Keratinocyte (primary cell): ENCODE results near the gene ZNF689. TPM values are rescaled to one million over a fixed set of nuclear protein-coding genes. Genes with fewer than 3 reads are reported as not detected.

Experiments used
- DNase-seq: peaks from one replicate; pipeline ENCODE4 v3.0.0-alpha.2; 2011; ENCODE audit warnings: low read depth, missing footprints, low spot score
- FAIRE-seq: peaks from 2 replicates; lab custom pipeline; 2011; peaks lifted over from hg19 to GRCh38; lab: Jason Lieb, UNC
- H2AFZ ChIP-seq: 2 replicates; pipeline ENCODE4 v1.6.0; 2012; ENCODE audit warnings: low read length, control low read depth, inconsistent platforms; ENCODE audit not compliant: control insufficient read depth
- H3K27ac ChIP-seq: 2 replicates; pipeline ENCODE4 v1.5.1; 2011; ENCODE audit warnings: low read length; ENCODE audit not compliant: control insufficient read depth, insufficient read depth
- H3K27me3 ChIP-seq: 3 replicates; pipeline ENCODE4 v1.6.0; 2011; ENCODE audit warnings: low read length; ENCODE audit not compliant: control insufficient read depth, insufficient read depth; ENCODE audit errors: extremely low read depth
- H3K36me3 ChIP-seq, 2 experiments: 2 replicates in 1 of 2; 3 replicates in 1 of 2; pipeline ENCODE4 v1.5.1; 2011; ENCODE audit warnings: low read length in 2 of 2, mild to moderate bottlenecking in 1 of 2; ENCODE audit not compliant: control insufficient read depth in 2 of 2, insufficient read depth in 2 of 2; ENCODE audit errors: extremely low read depth in 1 of 2
- H3K4me1 ChIP-seq: 3 replicates; pipeline ENCODE4 v1.5.1; 2011; ENCODE audit warnings: low read length; ENCODE audit not compliant: control insufficient read depth, insufficient read depth; ENCODE audit errors: extremely low read depth
- H3K4me2 ChIP-seq: 3 replicates; pipeline ENCODE4 v1.6.0; 2011; ENCODE audit warnings: low read depth, low read length; ENCODE audit not compliant: control insufficient read depth, insufficient read depth; ENCODE audit errors: extremely low read depth
- H3K4me3 ChIP-seq, 3 experiments: fragments of 200-600 bp in 1 of 3; sonication (generic) in 1 of 3; 2 replicates in 2 of 3; 3 replicates in 1 of 3; pipeline ENCODE4 v1.5.1; 2011 to 2016; ENCODE audit warnings: low read length in 3 of 3, mild to moderate bottlenecking in 3 of 3, control low read depth in 2 of 3, inconsistent platforms in 1 of 3, low read depth in 1 of 3, mixed read lengths in 1 of 3, mixed run types in 1 of 3, moderate library complexity in 1 of 3; ENCODE audit not compliant: control insufficient read depth in 2 of 3, insufficient read depth in 2 of 3; ENCODE audit errors: extremely low read depth in 1 of 3
- H3K79me2 ChIP-seq: 2 replicates; pipeline ENCODE4 v1.6.0; 2012; ENCODE audit warnings: low read length; ENCODE audit not compliant: control insufficient read depth, insufficient read depth
- H3K9ac ChIP-seq: 3 replicates; pipeline ENCODE4 v1.6.0; 2011; ENCODE audit warnings: low read length; ENCODE audit not compliant: control insufficient read depth, insufficient read depth; ENCODE audit errors: extremely low read depth
- H3K9me1 ChIP-seq: 3 replicates; pipeline ENCODE4 v1.6.0; 2011; ENCODE audit warnings: low read length; ENCODE audit not compliant: control insufficient read depth, insufficient read depth; ENCODE audit errors: extremely low read depth
- H3K9me3 ChIP-seq: 2 replicates; pipeline ENCODE4 v1.5.1; 2012; ENCODE audit warnings: low read depth, low read length; ENCODE audit not compliant: control insufficient read depth
- H4K20me1 ChIP-seq: 3 replicates; pipeline ENCODE4 v1.6.0; 2011; ENCODE audit warnings: low read length; ENCODE audit not compliant: control insufficient read depth, insufficient read depth; ENCODE audit errors: extremely low read depth
- CTCF ChIP-seq, 3 experiments: IDR thresholded peaks in 1 of 3; conservative IDR thresholded peaks in 1 of 3; optimal IDR thresholded peaks in 1 of 3; 2 replicates in 2 of 3; 3 replicates in 1 of 3; pipeline versions ENCODE3 to v1.5.1; 2011; ENCODE audit warnings: low read length in 3 of 3, mild to moderate bottlenecking in 3 of 3, moderate library complexity in 2 of 3, control low read depth in 1 of 3, inconsistent platforms in 1 of 3; ENCODE audit not compliant: insufficient read depth in 2 of 3; ENCODE audit errors: extremely low read depth in 1 of 3
- EZH2 ChIP-seq: IDR thresholded peaks from one replicate; pipeline ENCODE4 v1.6.1; 2012; ENCODE audit warnings: inconsistent platforms, mild to moderate bottlenecking, low read length, moderate library complexity
- dilution Hi-C: fragments of 300-500 bp; cut with MboI; formaldehyde crosslinking; loops from one replicate; pipeline ENCODE4 v1.7.0; 2020; ENCODE audit warnings: low sequenced_read_pairs; ENCODE audit not compliant: extremely low pct_ligation_motif_present
- polyA plus RNA-seq, 5 experiments: library from polyadenylated mRNA; depleted of rRNA in 3 of 5; stranded (reverse) in 3 of 5; stranded (forward) in 1 of 5; unstranded in 1 of 5; fragments of >200 nt; gene quantifications; 1 replicate in 1 of 5; 2 replicates in 3 of 5; 3 replicates in 1 of 5; pipeline versions ENCODE4 v1.2.1 to v1.2.3, GENCODE V29; 2011 to 2012; ENCODE audit warnings: missing spikeins in 2 of 5, low read depth in 1 of 5, low replicate concordance in 1 of 5

ZNF689 gene
- polyA plus RNA-seq, 1 donor (not counting 4 experiments of a cell fraction or from before 2014, with no cell fraction given): 3.3 TPM

GRCh38 chr16:30645727-30646126, 35.5 kb upstream of the ZNF689 start:
- Histone ChIP-seq H3K9me1 (no peaks in the 10 kb centered on the region), H3K4me2 (no peak overlapping the region)
- no peak for DNase-seq

GRCh38 chr16:30644334-30644830, 34.2 kb upstream of the ZNF689 start:
- Histone ChIP-seq H3K36me3 (no peaks in the 10 kb centered on the region), H3K4me3 (no peak overlapping the region), H3K27me3 (no peaks in the 10 kb centered on the region), H3K4me2 (no peak overlapping the region), H2AFZ (no peak overlapping the region), H3K9ac (no peak overlapping the region), H3K9me1 (no peaks in the 10 kb centered on the region), H3K27ac (no peak overlapping the region), H4K20me1 (no peaks in the 10 kb centered on the region), H3K4me1 (no peaks in the 10 kb centered on the region), H3K79me2 (no peaks in the 10 kb centered on the region), H3K9me3 (no peaks in the 10 kb centered on the region)
- no peak for FAIRE-seq
- dilution Hi-C loops: no loop called here
- no peak for TF ChIP-seq CTCF (optimal IDR thresholded peaks at IDR 0.05 in 1 of 3, IDR thresholded peaks at IDR 0.05 in 1 of 3, conservative IDR thresholded peaks at IDR 0.05 in 1 of 3; ENCODE audit: extremely low read depth in 1 of 3, insufficient read depth in 2 of 3, low read length in 3 of 3)
- TF ChIP-seq EZH2: no peak
- DNase-seq: no peak

More at GRCh38 chr16:30645727-30646126, 35.5 kb upstream of the ZNF689 start:
- Histone ChIP-seq H3K4me1 (peaks cover 8% of the 10 kb centered on the region), H2AFZ (no peak overlapping the region), H3K27me3 (no peaks in the 10 kb centered on the region), H3K36me3 (no peaks in the 10 kb centered on the region), H3K9me3 (no peaks in the 10 kb centered on the region), H3K4me3 (no peak overlapping the region), H3K27ac (no peak overlapping the region), H3K9ac (no peak overlapping the region), H4K20me1 (no peaks in the 10 kb centered on the region), H3K79me2 (no peaks in the 10 kb centered on the region)
- FAIRE-seq: no peak
- dilution Hi-C loops: no loop called here
- TF ChIP-seq EZH2 (no peak), CTCF (optimal IDR thresholded peaks at IDR 0.05 in 1 of 3, IDR thresholded peaks at IDR 0.05 in 1 of 3, conservative IDR thresholded peaks at IDR 0.05 in 1 of 3; ENCODE audit: extremely low read depth in 1 of 3, insufficient read depth in 2 of 3, low read length in 3 of 3) (no peak)
